ENCODE data around the gene HTR6.

HTR6 gene

GRCh38 chr1:19710825-19711611 is 46.3 kb downstream of the HTR6 start:
- in situ Hi-C loops (cut with MboI; ENCODE audit: low sequenced_read_pairs) = no loop called here

- in situ Hi-C loops (cut with MboI; ENCODE audit: low sequenced_read_pairs) = no loop called here
These were observed 48.3 kb downstream of the HTR6 start for GRCh38 chr1:19712928-19713327.

GRCh38 chr1:19715334-19716203 is 50.9 kb downstream of the HTR6 start:
- in situ Hi-C loops (cut with MboI; ENCODE audit: low sequenced_read_pairs) = no loop called here

- in situ Hi-C loops (cut with MboI; ENCODE audit: low sequenced_read_pairs) = no loop called here
These were observed 52.8 kb downstream of the HTR6 start for GRCh38 chr1:19717467-19717866.

GRCh38 chr1:19720174-19720573 is 55.5 kb downstream of the HTR6 start:
- in situ Hi-C loops (cut with MboI; ENCODE audit: low sequenced_read_pairs) = no loop called here

- in situ Hi-C loops (cut with MboI; ENCODE audit: low sequenced_read_pairs) = no loop called here
These were observed 56.3 kb downstream of the HTR6 start for GRCh38 chr1:19720973-19721372.

GRCh38 chr1:19723874-19724273 is 59.2 kb downstream of the HTR6 start:
- in situ Hi-C loops (cut with MboI; ENCODE audit: low sequenced_read_pairs) = no loop called here

- in situ Hi-C loops (cut with MboI; ENCODE audit: low sequenced_read_pairs) = no loop called here
These were observed 60.9 kb downstream of the HTR6 start for GRCh38 chr1:19725606-19726005.

- in situ Hi-C loops (cut with MboI; ENCODE audit: low sequenced_read_pairs) = no loop called here
These were observed 63.9 kb downstream of the HTR6 start for GRCh38 chr1:19728413-19729145.

- in situ Hi-C loops (cut with MboI; ENCODE audit: low sequenced_read_pairs) = no loop called here
These were observed 65.6 kb downstream of the HTR6 start for GRCh38 chr1:19730232-19730631.
